ENCODE results near the gene MXD3.

Gene MXD3

DNA sequence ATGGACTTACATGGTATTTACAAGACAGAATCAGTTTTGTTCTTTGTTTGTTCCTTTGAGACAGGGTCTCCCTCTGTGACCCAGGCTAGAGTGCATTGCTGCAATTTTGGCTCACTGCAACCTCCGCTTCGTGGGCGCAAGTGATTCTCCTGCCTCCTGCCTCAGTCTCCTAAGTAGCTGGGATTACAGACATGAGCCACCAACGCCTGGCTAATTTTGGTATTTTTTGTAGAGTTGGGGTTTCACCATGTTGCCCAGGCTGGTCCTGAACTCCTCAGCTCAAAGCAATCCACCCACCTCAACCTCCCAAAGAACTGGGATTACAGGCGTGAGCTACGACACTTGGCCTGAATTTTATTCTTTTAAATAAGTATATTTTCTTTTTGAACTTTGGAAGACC lies 35.8 kb downstream of the MXD3 start:
- no peak for DNase-seq (ENCODE audit: low read depth)
- TF ChIP-seq POLR2A (IDR thresholded peaks at IDR 0.05; ENCODE audit: extremely low read depth, insufficient read length) (no peak), MYC (IDR thresholded peaks at IDR 0.05; ENCODE audit: low read depth, low read length) (no peak), MAX (IDR thresholded peaks at IDR 0.05; ENCODE audit: low read depth, low read length) (no peak)
- TF ChIP-seq, protein P1, sequence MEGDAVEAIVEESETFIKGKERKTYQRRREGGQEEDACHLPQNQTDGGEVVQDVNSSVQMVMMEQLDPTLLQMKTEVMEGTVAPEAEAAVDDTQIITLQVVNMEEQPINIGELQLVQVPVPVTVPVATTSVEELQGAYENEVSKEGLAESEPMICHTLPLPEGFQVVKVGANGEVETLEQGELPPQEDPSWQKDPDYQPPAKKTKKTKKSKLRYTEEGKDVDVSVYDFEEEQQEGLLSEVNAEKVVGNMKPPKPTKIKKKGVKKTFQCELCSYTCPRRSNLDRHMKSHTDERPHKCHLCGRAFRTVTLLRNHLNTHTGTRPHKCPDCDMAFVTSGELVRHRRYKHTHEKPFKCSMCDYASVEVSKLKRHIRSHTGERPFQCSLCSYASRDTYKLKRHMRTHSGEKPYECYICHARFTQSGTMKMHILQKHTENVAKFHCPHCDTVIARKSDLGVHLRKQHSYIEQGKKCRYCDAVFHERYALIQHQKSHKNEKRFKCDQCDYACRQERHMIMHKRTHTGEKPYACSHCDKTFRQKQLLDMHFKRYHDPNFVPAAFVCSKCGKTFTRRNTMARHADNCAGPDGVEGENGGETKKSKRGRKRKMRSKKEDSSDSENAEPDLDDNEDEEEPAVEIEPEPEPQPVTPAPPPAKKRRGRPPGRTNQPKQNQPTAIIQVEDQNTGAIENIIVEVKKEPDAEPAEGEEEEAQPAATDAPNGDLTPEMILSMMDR (IDR thresholded peaks at IDR 0.05; ENCODE audit: low read depth, low read length): no peak
- H3K4me3 ChIP-seq (ENCODE audit: low read depth, low read length): no peak overlapping the region

GRCh38 chr5:177271113-177271512 lies 40.6 kb downstream of the MXD3 start:
- H3K4me3 ChIP-seq (ENCODE audit: low read depth, low read length): no peak overlapping the region
- DNase-seq (ENCODE audit: low read depth): no peak
- TF ChIP-seq MAX (IDR thresholded peaks at IDR 0.05; ENCODE audit: low read depth, low read length): no peak
- TF ChIP-seq, protein P1 (IDR thresholded peaks at IDR 0.05; ENCODE audit: low read depth, low read length): no peak
- TF ChIP-seq POLR2A (IDR thresholded peaks at IDR 0.05; ENCODE audit: extremely low read depth, insufficient read length): no peak
- TF ChIP-seq MYC (IDR thresholded peaks at IDR 0.05; ENCODE audit: low read depth, low read length): no peak

- DNase-seq (ENCODE audit: low read depth): no peak
- TF ChIP-seq MAX (IDR thresholded peaks at IDR 0.05; ENCODE audit: low read depth, low read length) (no peak), POLR2A (IDR thresholded peaks at IDR 0.05; ENCODE audit: extremely low read depth, insufficient read length) (no peak), MYC (IDR thresholded peaks at IDR 0.05; ENCODE audit: low read depth, low read length) (no peak)
- TF ChIP-seq, protein P1 (IDR thresholded peaks at IDR 0.05; ENCODE audit: low read depth, low read length): no peak
- no peak overlapping the region for H3K4me3 ChIP-seq (ENCODE audit: low read depth, low read length)
These were observed 41.0 kb downstream of the MXD3 start for GRCh38 chr5:177270653-177271052.

- TF ChIP-seq POLR2A (IDR thresholded peaks at IDR 0.05; ENCODE audit: extremely low read depth, insufficient read length) (no peak), MYC (IDR thresholded peaks at IDR 0.05; ENCODE audit: low read depth, low read length) (no peak), MAX (IDR thresholded peaks at IDR 0.05; ENCODE audit: low read depth, low read length) (no peak)
- TF ChIP-seq, protein P1 (IDR thresholded peaks at IDR 0.05; ENCODE audit: low read depth, low read length): no peak
- H3K4me3 ChIP-seq (ENCODE audit: low read depth, low read length): no peak overlapping the region
- no peak for DNase-seq (ENCODE audit: low read depth)
These were observed 41.7 kb downstream of the MXD3 start for GRCh38 chr5:177269976-177270375.

DNA sequence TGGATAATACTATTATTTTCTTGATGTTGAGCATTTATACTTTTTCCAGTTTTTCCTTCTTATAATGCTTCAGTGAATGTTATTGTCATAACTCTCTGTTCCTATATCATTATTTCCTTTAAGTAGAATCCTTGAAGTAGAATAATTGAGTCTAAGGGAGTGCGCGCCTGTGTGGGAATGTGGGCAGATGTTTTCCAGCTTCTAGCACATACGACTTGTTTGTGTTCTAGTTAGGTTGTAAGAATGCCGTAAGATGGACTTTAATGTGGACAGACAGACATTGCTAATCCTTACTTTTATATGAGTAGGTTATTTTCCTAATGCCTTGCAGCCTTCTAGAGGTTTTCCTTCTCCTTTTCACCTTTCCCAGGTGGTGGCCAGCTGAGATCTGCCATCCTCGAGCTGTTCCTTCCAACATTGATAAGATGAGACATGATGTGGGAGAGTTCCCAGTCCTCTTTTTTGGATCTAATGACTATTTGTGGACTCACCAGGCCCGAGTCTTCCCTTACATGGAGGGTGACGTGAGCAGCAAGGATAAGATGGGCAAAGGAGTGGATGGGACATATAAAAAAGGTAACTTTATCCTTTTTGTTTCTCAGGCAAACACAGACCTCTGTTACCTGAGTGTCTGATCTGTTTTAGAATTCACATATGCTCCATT lies 42.3 kb downstream of the MXD3 start:
- TF ChIP-seq, protein P1 (IDR thresholded peaks at IDR 0.05; ENCODE audit: low read depth, low read length): no peak
- TF ChIP-seq MAX (IDR thresholded peaks at IDR 0.05; ENCODE audit: low read depth, low read length) (no peak), MYC (IDR thresholded peaks at IDR 0.05; ENCODE audit: low read depth, low read length) (no peak), POLR2A (IDR thresholded peaks at IDR 0.05; ENCODE audit: extremely low read depth, insufficient read length) (no peak)
- H3K4me3 ChIP-seq (ENCODE audit: low read depth, low read length): no peak overlapping the region
- DNase-seq (ENCODE audit: low read depth): no peak
